HG02763 (cell line): ENCODE data around the gene TSEN2.
"Not testable (repeated sequence)": the region's sequence is repeated elsewhere in the genome, so short reads cannot be mapped to it uniquely, and the experiment has no call there.

ENCODE experiments used
- ATAC-seq: cut with Tn5 transposase; IDR thresholded peaks from one replicate; pipeline ENCODE4 v1.9.1; 2021; ENCODE audit warnings: mild to moderate bottlenecking, moderate library complexity; ENCODE audit not compliant: unreplicated experiment

Gene TSEN2

DNA sequence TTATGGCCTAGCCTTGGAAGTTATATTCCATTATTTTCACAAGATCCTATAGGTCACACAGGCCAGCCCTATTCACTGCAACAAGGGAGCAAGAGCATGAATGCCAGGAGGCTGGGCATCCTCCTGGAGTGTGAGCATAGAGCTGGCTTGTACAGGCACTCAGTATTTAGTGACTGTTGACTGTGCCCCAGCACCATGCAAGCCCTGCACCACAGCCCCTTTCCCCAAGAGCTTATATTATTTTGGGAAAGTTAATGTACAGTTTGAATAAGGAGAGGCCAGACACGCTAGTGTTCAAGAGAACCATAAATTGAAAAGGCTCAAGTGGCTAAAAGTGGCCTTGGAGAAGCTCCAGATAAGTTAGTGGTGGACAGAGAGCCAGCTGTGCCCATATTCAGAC, 32.3 kb upstream of the TSEN2 start:
- ATAC-seq: no peak

DNA sequence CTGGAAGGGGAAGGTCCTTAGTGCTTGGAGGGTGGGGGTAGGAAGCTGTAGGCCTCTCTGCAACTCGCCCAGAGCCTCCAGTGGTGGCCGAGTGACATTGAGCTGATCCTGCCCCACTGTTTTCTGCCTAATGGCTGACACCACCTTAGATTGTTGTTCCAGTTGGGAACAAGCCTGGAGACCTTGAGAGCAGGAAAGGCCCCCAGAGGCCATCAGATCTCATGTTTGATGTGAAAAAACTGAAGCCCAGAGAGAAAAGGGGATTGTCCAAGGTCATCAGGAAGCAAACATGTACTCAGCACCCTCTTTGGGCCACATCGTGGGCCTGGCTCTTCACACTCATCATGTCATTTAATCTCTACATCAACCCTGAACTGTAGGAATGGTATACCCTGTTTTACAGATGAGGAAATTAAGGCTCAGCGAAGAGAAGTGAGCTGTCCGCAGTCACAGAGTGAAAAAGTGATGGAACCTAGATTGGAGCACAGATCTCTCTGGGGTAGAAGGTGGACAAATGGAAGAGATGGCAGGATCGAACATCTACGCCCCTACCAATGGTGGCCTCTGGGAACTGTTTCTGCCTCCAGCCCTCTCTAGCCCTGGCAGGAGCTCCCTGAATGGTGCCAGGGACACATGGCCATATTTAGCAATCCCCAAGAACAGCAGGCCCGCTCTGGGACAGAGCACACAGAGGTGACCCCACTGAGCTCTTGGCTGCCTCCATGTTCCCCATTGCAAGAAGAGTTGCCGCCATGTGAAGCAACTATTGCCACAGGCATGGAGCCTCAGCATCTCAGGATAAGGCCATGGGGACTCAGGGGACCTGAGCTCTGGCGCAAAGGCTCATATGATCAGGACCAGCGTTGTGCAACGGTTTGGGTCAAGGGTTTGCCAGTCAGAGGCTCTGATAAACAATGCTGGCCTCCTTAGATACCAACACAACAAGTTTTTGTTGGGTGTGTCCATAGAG, 31.6 kb upstream of the TSEN2 start:
- ATAC-seq: no peak

DNA sequence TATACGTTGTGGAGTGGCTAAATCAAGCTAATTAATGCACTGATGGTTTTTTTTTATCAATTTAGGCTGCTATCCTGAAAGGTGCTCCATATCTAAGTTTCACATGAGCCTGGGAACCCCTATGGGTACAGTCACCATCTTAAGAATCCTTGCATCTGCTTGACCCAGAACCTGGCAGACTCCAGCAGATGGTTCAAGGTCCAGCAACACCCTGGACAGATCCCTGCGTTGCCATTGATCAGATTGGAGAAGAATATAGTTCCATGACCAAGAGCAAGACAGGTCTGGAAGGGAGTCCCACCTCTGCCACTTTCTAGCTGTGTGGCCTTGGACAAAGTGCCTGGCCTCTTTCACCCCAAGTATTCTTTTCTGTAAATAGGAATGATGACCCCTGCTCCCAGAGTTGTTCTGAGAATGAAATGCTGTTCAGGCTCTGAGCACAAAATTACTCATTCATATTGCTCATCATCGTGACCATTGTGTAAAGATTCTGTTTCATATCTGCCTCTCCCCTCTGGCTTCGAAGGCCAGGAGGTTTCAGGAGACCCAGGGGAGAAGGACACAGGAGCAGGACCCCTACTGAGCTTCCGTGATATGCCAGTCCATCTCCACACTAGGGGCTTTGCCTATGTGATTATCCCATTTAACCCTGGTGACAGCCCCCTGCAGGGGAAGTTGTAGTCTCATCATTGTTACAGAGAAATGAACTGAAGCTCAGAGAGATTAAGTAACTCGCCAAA, 30.0 kb upstream of the TSEN2 start:
- no peak for ATAC-seq

DNA sequence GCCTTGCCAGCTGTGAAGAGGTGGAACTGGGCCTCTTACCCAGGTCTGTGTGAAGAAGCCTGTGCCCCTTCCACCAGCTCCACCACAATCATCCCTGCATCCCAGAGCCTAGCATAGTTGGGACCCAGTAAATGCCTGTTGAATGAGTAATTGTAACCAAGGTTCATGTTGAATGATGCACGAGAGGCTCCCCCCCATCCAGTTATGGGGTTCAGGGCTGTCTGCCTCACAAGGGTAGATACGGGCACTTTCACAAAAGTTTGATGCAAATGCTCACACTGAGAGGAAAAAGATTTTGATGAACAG, 29.5 kb upstream of the TSEN2 start:
- no peak for ATAC-seq

DNA sequence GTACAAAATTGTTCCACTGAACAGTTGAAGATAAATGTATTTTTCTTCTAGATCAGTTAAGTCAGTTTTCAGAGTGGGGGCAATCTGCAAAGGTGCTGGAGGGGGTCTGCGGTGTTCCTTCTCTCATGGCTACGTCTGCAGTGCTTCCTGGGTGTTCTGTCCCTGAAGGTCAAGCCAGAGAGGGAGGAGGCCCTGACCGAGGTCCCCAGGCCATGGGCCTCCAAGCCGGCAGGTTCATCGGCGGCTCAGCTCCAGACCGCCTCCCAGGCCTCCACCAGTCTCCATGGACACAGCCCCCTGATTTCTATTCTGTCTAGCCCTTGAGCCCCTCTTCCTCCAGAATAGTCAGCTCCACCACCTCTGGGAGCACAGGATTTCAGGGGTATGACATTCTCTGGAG, 28.5 kb upstream of the TSEN2 start:
- no peak for ATAC-seq

DNA sequence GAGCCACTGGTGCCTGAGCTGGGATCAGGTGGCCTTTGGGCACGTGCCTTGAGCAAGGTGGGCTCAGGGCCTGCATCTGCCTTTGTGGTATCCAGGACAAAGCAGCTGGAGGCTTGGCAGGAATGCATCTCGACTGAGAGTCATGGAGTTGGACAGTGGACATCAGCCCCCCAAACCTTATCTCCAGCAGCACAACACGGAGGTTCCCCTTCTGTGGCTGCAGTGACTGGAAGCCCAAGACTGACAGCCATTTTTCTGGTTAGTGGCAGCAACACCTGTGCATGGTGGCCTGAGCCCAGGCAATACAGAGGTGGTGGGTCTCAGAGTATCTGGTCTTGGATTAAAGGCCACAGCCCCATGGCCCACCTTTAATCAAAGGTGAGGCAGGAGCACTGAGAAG, 27.8 kb upstream of the TSEN2 start:
- no peak for ATAC-seq

DNA sequence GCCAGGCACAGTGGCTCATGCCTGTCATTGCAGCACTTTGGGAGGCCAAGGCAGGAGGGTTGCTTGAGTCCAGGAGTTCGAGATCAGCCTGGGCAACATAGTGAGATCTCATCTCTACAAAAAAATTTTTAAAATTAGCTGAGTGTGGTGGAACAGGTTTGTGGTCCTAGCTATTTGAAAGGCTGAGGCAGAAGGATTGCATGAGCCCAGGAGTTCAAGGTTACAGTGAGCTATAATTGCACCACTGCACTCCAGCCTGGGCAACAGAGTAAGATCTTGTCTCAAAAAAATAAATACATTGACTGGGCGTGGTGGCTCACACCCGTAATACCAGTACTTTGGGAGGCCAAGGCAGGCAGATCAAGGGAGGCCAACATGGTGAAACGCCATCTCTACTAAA, 26.9 kb upstream of the TSEN2 start:
- not testable (repeated sequence) for ATAC-seq

DNA sequence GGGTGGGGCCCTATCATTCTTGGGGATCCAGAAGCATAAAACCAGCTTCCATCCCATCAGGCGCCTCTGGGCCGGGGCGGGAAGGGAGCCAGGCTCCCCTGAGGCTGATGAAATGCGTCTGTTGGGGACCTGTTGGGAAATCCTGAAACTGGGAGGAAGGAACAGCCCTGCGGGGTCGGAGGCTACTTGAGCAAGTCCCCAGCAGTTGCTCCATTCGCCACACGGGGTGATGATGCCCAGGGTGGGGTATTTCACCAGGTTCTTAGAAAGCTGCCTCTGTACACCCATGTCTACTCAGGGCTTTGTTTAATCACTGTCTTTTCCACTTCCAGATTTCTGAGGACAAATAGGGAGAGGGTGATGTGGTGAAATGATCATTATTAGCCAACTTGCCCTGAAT, 25.4 kb upstream of the TSEN2 start:
- ATAC-seq: no peak

DNA sequence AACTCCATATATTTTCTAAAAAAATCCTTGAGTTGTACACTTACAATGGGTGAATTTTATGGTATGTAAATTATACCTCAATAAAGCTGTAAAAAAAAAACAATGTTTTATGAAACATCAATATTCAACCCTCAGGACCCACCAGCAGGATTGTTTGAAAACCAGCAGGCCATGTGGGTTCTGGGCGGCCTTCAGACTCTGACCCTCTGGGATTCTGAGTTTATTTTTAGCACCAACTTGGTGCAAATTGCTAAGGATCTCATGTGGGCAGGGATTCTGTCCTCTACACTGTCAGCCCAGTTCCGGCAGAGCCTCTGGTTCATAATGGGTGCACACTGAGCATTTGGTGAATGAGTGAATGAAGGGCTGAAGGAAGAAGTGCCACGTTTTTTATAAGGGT, 24.2 kb upstream of the TSEN2 start:
- no peak for ATAC-seq

DNA sequence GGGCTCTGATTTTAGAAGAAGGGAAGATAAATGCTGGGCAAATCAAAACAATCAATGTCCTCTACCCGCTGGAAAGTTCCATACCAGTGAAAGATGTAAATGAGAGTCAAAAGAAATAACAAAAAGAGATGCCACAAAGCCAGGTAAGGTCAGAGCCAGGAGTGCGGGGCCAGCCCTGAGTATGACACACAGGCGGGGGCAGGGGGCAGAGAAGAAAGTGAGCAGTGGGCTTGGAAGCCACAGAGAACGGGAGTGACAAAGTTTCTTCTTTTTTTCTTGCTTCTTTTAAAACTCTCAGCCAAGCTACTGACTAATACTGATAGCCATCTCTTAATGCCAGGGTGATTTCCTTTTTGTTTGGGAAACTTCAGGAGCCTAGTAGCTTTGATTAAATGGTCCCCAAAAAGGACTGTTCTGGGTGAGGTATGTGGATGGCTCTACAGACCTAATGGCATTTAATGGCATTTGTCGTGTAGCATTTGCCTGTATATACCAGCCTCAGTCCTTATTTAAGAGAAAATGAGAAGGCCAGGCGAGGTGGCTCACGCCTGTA, 23.1 kb upstream of the TSEN2 start:
- ATAC-seq: no peak

DNA sequence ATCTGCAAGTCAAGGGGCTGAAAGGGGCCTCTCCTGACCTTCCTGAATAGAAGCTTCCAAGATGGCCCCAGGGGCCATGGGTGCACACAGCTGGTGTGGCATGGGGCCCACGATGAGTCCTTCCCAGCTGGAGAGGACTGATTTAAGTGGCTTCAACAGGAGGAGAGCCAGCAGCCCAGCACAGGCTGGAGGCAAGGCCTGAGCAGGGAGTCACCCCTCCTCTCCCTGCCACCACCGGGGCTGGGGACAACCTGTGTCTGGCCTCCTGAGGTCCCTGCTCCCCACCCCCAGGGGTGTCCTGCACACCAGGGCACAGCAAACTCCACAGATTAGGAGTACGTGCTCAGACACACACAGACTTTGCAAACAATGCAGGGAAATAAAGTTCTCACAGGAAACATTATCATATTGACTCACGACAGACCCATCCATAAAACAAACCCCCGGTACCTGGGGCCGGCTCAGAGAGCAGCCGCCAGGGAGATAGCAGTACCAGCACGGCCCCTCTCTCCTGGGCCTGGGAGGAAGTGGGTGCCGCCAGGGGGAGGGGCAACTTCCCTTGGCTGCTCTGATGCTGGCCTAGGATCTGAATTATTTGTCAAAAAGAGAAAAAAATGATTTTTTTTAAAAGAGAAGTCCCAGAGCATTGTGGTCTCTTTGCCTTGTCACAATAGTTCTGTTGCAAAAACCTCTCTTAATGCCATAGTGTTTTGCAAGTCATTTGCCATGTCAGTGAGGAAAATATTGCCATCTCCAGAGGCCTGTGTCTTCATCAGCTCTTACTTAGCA, 21.9 kb upstream of the TSEN2 start:
- ATAC-seq: no peak

DNA sequence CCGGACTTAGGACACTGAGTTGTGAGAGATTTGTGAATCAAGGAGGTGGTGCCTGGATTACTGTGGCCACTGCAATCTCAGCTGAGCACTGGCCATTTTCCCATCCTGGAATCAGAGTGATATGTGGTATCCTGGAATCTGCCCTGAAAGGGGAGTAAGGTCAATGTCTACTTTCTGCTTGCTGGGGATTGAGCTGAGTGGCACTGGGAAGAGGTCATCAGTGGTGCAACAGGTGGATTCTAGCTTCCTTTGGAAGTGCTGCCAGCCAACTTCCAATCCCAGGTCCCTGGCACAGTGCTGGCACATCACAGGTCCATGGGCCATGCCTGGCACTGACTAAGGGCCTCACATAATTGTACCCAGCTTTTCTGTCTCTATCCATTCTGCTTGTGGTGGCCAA, 20.6 kb upstream of the TSEN2 start:
- ATAC-seq: no peak

DNA sequence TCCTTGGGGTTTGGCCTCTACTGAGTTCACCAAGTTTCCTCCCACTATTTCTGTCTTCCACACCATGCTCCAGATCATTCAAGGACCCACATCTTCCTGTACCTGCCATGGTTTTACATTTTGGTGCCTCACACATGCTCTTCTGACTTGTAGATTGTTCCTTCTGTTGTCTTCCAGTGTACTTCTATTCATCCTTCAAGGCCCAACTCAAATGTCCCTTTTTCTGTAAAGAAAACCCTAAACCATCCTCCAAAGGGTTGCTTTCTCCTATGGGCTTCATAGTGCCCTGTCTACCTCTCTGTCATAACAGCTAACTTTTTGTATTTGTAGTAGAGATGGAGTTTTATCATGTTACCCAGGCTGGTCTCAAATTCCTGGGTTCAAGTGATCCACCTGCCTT, 20.1 kb upstream of the TSEN2 start:
- no peak for ATAC-seq

DNA sequence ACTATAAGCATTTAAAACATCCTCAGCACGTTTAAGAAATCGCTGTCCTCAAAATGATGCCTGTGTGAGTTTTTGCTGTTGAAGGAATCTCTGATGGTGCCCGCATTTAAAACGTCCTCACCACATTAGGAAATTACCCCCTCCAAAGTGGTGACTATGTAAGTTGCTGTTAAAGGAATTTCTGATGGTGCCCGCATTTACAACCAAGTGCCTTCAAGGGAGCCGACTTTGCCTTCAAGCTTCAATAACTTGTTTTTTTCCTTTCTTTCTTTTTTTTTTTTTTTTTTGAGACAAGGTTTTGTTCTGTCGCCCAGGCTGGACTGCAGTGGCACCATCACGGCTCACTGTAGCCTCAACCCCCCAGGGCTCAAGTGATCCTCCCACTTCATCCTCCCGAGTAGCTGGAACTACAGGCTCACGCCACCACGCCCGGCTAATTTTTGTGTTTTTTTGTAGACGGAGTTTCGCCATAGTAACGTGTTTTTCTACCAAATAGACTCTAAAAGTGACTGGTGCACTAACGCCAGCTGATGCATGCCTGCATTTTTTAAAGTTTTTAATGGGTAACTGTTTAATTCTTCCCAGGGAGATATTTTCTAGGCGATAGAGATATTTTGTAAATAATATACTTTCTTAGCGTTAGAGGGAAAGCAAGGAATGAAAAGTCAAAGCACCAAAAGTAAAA, 19.0 kb upstream of the TSEN2 start:
- no peak for ATAC-seq

DNA sequence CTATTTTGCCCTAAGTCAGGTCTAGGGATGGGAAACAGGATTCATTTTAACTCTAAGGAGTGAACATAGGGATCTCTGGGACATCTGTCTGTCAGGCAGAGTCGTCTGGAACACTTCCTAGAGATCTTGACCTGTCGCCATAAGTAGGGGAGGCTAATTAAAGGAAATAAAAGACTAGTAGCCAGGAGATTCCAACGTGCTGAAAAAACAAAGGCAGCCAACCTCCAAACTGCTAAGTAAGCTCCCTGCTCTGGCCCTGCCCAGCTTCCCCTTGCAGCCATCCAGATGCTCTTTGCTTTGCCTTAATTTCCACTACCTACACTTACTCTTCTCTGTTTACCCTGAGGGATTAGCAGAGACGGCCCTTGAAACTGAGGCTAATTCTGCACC, 18.4 kb upstream of the TSEN2 start:
- no peak for ATAC-seq

DNA sequence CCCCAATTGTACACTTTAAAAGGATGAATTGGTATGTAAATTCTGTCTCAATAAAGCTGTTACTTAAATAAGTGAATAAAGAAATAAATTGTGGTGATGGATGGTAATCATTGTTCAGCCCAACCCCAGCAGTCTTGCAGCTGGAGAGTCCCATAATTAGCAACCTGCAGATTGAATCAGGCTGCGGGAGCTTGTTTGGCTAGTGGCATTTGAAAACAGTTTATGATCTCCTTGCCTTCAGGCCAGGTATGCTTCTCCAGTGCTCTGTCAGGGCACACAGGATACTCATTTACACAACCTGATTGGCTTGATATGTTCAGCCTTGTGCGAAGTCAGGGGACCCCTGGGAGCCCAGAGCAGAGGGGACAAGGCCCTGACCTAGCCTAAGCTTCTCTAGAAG, 16.5 kb upstream of the TSEN2 start:
- no peak for ATAC-seq

DNA sequence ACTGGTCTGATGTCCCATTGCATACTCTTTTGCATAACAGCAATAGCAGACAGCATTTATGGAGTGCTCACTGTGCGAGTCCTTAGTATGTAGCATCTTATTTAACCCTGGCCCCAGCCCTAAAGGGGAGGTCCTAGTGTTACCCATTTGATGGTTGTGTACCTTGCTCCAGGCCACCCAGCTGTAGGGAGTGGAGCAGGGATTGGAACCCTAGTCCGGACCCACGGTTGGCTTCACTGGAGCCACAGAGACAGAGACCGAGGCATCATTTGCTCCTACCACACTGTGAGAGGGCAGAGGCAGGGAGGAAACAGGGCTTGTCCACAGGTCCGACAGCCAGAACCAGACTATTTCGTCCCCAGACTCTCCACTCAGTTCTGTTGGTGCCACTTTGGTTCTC, 16.0 kb upstream of the TSEN2 start:
- ATAC-seq: no peak

DNA sequence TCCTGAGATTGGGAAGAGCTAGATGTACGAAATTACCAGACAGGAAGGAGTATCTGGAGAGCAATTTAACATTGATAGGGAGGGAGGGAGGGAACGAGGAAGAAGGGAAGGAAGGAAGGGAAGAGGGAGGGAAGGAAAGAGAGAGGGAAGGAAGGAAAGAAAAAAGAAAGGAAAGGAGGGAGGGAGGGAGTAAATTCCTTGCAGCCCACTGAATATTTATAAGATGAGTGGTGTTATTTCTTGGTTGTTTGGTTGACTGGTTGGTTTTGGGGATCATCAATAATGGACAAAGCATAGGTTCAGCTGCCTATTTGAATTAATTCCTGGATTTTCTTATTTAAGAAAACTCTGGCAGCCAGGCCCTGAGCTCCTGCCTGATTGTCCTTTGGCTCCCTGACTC, 15.5 kb upstream of the TSEN2 start:
- ATAC-seq: no peak

DNA sequence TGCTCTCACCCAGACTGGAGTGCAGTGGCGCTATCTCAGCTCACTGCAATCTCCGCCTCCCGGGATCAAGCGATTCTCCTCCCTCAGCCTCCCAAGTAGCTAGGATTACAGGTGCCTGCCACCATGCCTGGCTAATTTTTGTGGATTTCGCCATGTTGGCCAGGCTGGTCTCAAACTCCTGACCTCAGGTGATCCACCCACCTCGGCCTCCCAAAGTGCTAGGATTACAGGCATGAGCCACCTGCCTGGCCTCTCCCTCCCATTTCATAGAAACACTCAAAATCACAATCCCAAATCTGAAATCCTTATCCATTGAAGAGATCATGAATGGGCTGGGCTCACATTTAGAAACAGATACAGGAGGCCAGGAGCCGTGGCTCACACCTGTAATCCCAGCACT, 15.1 kb upstream of the TSEN2 start:
- ATAC-seq: not testable (repeated sequence)

DNA sequence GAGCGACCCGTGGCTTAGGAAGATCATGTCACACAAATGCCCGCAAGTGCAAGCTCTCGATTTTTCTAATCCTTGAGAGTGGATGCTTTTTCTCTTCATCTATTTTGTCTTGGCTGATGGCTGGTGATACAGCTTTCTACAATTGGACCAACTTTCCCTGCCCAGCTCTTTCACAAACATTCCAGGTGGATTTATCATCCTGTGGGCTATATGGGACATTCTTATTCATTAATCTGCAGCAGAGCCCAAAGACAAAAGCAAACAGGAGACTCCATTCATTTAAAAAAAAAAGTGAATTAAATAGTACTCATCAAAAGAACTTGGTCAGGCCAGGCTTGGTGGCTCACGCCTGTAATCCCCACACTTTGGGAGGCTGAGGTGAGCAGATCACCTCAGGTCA, 14.2 kb upstream of the TSEN2 start:
- ATAC-seq: no peak

DNA sequence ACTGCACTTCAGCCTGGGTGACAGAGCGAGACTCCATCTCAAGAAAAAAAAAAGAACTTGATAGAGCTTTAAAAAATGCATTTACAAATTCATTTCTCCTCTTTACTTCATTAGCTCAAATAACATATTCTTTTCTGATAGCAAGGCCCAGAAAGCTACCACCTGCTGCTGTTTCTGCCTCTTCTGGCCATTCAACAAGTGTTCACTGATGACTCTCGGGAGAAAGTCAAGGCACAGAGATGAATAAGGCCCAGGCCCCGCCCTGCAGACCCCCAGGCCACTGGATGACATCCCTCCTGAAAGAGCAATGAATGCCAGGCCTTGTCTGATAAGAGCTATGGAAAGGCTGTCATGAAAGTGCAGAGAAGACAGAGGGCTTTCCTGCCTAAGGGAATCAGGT, 13.6 kb upstream of the TSEN2 start:
- no peak for ATAC-seq
